NCI-H524 (cell line): ENCODE results near the gene HAUS5.
"Not testable (repeated sequence)": the region's sequence is repeated elsewhere in the genome, so short reads cannot be mapped to it uniquely, and the experiment has no call there.

Experiments used
- DNase-seq, 2 experiments: peaks; one replicate each; lab custom pipeline; 2025; lab: John Stamatoyannopoulos, UW

The HAUS5 gene, protein sequence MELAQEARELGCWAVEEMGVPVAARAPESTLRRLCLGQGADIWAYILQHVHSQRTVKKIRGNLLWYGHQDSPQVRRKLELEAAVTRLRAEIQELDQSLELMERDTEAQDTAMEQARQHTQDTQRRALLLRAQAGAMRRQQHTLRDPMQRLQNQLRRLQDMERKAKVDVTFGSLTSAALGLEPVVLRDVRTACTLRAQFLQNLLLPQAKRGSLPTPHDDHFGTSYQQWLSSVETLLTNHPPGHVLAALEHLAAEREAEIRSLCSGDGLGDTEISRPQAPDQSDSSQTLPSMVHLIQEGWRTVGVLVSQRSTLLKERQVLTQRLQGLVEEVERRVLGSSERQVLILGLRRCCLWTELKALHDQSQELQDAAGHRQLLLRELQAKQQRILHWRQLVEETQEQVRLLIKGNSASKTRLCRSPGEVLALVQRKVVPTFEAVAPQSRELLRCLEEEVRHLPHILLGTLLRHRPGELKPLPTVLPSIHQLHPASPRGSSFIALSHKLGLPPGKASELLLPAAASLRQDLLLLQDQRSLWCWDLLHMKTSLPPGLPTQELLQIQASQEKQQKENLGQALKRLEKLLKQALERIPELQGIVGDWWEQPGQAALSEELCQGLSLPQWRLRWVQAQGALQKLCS

DNA sequence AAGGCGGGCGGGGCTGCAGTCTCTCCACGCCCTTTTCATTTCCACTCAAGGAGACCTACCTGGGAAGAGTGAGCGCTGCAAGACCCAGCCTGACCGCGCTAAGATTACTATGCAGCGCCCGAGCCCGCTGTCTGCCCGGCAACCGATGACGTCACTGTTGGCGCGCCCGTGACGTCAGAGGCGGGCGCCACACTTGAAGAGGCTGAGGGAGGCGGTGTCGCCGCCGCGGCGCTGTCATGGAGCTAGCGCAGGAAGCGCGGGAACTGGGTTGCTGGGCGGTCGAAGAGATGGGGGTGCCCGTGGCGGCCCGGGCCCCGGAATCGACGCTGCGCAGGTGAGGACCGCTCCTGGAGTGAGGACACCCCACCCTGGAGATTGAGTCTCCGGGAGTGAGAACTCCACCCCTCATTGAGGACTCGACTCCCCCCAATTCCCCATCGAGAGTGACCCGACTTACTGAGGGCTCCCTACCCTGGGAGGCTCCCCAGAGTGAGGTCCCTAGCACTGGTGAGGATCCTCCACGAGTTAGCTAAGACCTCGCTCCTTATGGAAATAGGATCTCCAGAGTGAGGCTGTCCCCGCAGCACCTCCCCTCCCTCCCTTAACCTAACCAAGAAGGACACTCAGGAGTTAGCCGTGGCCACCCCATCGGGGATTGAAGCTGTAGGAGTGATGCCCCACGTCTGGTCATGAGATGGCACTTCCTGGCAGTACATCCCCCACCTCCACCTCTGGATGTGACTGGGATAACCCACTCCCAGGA, at the start of gene HAUS5:
Gene HAUS5, plus strand, starts transcription at position 177 of the 763 bp plus-strand sequence. Its CDS starts 60 bp downstream, at position 237.
- DNase-seq, result peak; percentile 92 to 95

DNA sequence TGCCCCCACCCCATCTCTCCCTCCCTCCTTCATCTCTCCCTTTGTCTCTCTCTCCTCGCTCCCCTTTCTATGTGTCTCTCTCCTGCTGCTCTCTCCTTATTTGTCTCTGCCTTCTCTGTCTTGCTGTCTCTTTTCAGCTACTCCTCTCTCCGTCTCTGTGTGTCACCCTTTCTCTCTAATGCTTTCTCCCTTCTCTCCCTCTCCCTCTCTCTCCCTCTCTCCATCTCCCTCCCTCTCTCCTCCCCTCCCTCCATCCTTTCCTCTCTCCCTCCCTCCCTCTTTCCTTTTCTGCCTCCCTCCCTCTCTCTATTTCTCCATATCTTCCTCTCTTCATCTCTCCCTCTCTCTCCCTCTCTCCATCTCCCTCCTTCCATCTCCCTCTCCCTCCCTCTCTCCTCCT, 49.8 kb upstream of the HAUS5 start:
- no peak for DNase-seq

DNA sequence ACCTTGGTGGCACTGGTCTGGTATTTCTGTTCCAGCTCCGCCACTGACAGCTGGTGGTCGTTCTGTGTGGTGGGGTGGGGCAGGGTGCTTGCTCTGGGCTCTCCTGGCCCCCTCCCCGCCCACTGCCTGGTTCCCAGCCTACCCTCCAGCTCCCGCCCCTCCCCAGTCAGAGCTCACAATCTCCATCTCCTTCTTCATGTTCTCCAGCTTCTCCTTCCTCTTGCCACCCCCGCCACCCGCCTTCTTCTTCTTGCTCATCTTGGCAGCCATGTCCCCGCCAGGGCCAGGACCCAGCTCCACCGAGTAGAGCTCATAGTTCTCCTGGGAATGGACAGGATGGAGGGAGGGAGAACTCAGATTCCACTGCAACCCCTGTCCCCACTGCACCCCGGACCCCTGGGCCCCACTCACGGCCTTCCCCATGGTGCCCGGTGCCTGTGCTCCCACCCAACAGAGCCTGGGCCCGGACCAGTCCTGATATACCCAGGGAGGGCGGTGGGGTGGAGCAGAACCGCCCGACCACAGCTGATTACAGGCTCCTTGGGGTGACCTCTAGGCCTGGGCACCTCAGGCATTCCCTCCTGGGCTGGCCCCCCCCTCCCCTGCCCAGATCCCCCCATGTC, 49.2 kb upstream of the HAUS5 start, which contains the start of gene ATP4A:
Gene ATP4A, minus strand, starts transcription at position 452 of the 623 bp plus-strand sequence. Its CDS starts 29 bp downstream, at position 423.
- DNase-seq, result no peak

DNA sequence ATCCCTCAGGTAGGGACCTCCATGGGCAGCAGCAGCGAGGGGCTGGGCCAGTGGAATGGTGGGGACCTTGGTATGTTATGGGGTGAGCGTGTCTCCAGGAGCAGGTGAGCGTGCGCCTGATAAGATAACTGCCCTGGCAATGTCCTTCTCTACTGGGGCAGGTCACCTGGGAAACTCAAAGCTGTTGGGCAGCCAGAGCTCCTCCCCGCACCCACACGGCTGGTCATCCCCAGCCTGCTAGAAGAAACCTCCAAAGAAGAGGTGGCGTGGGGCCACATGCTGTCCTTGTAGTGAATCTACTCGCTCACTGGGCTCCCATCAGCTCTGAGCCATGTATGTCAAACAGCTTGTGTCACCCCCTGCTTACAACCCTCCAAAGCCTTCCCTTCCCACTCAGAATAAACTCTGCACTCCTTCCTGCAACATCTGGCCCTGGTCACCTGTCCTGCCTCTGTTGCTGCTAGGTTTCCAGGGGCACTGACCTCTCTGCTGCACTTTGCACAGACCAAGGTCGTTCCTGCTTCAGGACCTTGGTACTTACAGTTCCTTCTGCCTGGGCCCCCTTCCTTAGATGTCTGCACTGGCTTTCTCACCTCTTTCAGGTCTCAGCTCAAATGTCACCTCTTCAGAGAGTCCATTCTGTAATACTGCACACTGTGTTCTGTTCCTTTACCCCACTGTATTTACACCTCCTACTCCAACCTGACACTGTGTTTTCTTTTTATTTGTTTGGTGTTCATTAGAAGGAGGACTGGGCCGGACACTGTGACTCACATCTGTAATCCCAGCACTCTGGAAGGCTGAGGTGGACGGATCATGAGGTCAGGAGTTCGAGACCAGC, 47.3 kb upstream of the HAUS5 start:
- no peak for DNase-seq

DNA sequence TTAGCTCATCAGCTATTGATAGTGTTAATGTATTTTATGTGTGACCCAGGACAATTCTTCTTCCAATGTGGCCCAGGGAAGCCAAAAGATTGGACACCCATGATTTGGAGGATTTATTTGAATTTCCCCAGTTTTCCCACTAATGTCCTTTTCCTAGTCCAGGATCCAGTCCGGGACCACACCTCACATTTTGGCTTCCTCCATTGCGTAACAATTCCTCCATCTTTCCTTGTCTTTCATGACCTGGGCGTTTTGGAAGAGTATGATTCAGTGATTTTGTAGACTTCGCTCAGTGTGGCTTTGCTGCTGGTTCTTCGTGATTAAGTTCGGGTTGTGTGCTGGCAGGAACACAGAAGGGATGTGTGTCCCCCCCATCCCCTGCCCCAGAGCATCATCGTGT, 45.8 kb upstream of the HAUS5 start:
- no peak for DNase-seq

DNA sequence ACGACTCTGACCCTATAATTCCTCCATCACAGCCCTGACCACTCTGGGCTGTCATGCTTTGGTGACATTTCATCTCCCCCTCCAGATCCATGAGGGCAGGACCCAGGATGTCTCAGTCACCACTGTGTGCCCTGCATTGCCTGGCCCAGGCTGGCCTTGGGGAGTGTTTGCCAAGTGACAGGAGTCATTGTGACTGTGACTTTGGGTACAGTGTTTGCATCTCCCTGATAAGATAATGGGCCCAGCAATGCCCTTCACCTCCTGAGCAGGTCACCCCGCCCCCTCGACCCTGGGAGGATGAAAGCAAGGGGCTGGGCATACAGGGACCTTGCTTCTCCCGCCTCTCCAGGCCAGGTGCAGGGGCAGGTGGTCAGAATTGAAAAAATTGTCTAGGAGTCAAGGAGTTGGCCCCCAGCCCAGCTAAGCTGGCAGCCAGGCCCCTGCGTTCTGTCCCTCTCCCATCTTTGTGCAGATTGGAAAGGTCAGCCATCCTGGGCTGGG, 43.2 kb upstream of the HAUS5 start:
- DNase-seq, result no peak

DNA sequence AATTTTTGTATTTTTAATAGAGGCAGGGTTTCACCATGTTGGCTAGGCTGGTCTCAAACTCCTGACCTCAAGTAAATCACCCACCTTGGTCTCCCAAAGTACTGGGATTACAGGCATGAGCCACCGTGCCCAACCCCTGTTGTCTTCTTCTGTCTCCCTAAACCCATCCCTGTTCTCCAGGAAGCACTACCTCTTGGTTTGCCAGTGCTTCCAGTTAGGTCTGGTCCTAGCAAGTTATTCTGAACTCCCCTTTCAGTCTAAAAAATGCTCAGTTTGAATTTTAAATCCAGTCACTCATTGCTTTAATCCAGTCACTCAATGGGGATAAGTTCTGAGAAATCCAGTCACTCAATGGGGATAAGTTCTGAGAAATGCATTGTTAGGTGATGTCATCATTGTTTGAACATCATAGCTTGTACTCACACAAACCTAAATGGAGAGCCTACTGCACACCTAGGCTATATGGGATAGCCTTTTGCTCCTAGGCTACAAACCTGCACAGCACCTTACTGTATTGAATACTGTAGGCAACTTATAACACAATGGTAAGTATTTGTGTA, 41.0 kb upstream of the HAUS5 start:
- no peak for DNase-seq

DNA sequence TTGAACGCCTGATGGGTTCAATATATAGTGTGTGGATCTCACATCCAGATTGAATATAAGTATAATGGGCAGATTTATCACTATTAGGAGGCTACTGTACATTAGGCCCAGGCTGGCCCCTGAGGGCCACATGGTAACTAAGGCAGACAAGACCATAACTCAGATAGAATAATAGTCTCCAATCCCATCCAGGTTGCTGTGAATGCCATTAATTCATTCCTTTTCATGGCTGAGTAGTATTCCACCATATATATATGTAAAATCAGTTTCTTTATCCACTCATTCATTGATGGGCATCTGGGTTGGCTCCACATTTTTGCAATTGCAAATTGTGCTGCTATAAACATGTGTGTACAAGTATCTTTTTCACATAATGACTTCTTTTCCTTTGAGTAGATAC, 34.6 kb upstream of the HAUS5 start:
- no peak for DNase-seq

DNA sequence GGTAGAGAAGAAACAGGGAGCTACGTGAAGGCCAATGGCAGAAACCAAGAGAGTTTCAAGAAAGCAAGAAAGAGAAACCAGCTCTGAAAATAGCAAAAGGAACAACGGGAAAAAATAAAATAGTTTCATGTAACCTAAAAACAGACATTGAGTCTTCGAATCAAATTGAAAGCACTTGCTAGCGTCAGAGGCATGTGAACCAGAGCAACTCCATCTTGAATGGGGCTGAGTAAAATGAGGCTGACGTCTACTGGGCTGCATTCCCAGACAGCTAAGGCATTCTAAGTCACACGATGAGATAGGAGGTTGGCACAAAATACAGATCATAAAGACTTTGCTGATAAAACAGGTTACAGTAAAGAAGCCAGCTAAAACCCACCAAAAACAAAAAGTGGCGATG, 33.8 kb upstream of the HAUS5 start:
- DNase-seq, result no peak

DNA sequence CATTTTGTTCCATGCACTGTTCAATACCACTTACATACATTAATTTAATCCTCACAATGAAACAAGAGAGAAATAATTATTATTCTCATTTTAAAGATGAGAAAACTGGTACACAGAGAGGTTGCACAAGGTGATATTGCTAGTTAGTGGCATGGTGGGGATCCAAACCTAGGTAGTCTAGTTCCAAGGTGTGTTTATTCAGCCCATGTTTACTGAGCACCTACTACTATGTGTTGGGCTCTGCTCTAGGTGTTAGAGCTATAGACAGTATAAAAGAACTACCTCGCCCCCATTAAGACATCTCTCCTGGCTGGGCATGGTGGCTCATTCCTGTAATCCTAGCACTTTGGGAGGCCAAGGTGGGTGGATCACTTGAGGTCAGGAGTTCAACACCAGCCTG, 29.8 kb upstream of the HAUS5 start:
- no peak for DNase-seq

DNA sequence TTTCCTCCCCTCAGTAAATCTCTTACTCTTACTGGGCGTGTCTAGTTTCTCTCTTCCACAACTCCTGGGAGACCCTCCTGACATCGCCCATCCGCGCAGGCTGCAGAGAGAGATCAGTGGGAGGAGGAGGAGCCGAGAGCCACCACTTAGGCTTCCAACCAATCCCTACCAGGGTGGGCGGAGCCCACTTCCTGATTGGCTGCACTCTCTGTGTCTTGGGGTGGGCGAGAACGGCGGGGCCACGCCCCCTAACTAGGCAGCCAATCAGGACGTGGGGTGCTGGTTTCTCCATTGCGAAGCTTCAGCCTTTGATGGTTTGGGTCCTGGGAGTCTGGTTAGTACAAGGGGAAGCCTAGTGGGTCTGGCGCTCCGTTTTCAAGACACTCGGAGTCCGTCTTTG, 26.7 kb upstream of the HAUS5 start, which contains the start of gene PMIS2:
Gene PMIS2, plus strand, starts transcription at position 326 of the 400 bp plus-strand sequence. CDS start 87 bp downstream, outside the sequence.
- no peak for DNase-seq

DNA sequence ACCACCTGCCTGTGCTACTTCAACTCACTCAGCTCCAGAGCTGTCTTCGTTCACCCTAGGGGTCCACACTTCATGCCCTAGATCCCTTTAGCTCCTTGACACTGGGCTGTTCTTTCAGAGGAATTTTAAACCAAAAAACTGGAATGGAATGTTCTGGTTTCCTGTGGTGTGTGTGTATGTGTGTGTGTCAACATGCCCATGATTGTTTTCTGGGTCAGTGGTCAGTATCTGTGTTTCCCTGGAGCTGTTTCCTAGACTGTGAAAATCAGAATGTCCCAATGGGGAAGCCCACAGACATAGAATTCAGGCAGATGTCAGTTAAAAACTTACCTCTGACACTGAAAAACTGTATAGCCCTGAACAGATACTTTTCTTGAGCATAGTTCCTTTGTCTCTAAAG, 25.2 kb upstream of the HAUS5 start:
- no peak for DNase-seq

DNA sequence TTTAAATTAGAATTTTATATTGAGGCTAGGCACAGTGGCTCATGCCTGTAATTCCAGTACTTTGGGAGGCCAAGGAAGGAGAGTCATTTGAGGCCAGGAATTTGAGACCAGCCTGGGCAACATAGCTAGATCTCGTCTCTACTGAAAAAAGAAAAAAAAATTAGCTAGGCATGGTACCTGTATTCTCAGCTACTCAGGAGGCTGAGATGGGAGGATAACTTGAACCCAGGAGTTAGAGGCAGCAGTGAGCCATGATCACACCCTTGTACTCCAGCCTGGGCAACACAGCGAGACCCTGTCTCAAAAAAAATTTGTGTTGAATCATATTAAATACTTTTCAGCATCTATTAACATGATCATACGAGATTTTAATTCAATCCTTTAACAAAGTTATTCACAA, 21.7 kb upstream of the HAUS5 start:
- DNase-seq, result no peak

DNA sequence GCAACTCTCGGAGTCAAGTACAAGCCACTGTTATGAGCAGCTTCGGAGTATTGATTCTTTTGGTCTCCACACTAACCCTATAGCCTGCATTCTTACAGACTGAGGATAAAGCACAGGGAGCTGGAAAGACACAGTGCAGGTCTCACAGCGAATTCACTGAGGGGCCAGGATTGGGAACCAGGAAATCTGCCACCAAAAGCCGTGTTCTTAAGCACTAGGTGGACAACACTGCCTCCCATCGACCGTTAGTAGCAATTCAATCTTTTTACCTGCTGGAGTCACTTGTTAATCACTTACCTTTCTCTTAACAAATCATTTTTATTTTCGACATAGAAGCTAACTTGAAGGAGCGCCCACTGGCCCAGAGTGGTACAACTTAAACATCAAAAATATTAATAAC, 20.3 kb upstream of the HAUS5 start:
- peak in 1 of 2 experiments; percentile 33 for DNase-seq

DNA sequence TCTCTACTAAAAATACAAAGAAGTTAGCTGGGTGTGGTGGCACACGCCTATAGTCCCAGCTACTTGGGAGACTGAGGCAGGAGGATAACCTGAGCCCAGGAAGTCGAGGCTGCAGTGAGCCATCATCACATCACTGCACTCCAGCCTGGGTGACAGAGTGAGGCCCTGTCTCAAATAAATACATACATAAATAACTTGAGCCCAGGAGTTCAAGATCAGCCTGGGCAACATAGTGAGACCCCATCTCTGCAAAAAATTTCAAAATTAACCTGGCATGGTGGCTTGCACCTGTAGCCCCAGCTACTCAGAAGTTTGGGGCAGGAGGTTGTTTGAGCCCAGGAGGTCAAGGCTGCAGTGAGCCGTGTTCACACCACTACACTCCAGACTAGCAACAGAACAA, 17.5 kb upstream of the HAUS5 start:
- not testable (repeated sequence) for DNase-seq

DNA sequence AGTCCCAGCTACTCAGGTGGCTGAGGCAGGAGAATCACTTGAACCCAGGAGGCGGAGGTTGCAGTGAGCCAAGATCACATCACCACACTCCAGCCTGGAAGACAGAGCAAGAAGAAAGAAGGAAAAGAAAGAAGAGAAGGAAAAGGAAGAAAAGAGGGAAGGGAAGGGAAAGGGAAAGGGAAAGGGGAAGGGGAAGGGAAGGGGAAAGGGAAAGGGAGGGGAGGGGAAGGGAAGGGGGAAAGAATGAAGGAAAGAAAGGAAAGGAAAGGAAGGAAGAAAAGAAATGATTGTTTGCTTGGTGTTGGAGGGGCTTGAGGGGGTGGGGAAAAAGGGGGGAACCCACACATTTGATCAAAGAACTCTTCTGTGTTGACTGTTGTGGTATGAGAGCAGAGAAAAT, 16.6 kb upstream of the HAUS5 start:
- no peak for DNase-seq

DNA sequence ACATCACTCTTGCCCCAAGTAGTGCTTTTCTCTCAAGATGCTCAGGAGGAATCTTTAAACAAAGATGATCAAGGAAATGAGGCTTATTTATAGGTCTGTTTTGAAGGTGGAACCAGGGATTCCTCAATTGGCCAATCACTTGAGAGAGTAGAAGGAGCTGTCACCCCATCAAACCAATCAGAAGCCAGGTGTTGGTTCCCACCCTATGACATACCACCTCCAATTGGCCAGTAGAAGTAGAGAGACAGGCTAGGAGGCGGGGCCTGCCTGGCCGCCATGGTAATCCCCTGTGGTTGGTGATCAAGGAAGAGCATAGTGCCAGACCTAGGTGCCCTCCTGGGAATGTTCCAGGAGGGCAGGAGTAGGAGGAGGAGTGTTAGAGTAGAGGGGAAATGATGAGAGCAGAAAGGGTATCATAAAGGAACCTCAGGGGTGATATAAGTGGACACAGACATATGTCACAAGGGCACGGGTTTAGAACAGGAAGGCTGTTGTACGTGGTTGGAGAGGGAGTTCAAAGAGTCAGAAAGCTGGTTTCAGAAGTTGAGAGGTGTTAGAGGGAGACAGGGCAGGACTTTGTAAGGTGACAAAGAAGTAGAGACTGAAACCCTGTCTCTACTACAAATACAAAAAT, 16.1 kb upstream of the HAUS5 start:
- peak in 1 of 2 experiments; percentile 13 for DNase-seq

DNA sequence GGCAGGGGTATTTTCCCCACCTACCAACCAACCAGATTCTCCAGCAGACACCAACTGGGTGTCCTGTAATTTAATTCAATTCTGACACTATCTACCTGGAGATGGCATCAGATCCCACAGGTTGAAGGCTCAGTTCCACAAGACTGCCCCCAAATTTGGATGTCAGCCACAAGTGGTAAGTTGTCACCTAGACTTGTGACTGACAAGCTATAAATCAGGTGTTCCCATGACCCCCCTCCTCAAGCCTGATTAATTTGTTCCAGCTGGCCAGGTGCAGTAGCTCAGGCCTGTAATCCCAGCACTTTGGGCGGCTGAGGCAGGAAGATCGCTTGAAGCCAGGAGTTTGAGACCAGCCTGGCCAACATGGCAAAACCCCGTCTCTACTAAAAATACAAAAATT, 10.6 kb upstream of the HAUS5 start:
- DNase-seq, result no peak

DNA sequence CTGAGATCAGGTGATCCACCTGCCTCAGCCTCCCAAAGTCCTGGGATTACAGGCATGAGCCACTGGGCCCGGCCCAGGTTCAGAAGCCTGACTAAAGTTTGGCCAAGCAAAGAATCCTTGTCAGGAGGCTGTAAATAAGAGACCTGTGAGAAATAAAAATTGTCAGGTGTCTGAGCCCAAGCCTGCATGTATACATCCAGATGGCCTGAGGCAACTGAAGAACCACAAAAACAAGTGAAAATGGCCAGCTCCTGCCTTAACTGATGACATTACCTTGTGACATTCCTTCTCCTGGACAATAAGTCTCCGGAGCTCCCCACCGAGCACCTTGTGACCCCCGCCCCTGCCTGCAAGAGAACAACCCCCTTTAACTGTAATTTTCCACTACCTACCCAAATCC, 8.1 kb upstream of the HAUS5 start:
- DNase-seq, result not testable (repeated sequence)

DNA sequence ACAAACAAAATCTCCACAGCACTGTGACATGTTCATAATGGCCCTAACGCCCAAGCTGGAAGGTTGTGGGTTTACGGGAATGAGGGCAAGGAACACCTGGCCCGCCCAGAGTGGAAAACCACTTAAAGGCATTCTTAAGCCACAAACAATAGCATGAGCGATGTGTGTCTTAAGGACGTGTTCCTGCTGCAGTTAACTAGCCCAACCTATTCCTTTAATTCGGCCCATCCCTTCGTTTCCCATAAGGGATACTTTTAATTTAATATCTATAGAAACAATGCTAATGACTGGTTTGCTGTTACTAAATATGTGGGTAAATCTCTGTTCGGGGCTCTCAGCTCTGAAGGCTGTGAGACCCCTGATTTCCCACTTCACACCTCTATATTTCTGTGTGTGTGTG, 5.4 kb upstream of the HAUS5 start:
- not testable (repeated sequence) for DNase-seq
